GM19397 (cell line): ENCODE measurements around the gene LPAR1.

Experiments used
- ATAC-seq: cut with Tn5 transposase; IDR thresholded peaks from one replicate; pipeline ENCODE4 v1.9.1; 2021; ENCODE audit warnings: mild to moderate bottlenecking, moderate library complexity; ENCODE audit not compliant: unreplicated experiment

The LPAR1 gene

GRCh38 chr9:110967196-110967595 is 71.1 kb downstream of the LPAR1 start:
- ATAC-seq, result no peak

DNA sequence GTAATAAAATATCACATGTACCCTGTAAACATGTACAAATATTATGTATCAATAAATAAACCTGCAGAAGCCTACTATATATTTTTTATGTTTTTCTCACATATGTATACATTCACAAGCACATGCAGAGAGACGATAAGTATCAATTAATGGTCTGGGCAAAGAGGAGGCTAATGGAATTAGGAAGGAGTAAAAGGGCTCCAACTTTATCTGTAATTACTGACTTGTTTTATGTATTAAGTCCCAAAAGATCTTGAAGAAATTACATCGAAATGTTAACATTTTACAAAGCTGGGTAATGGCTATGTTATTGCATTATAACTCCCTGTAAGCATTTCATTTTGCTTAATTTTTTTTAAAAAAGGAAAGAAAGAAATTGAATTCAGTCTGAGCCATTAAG is 78.0 kb downstream of the LPAR1 start:
- ATAC-seq, result no peak

- no peak for ATAC-seq
Observed at GRCh38 chr9:110958847-110959246, 79.4 kb downstream of the LPAR1 start.

DNA sequence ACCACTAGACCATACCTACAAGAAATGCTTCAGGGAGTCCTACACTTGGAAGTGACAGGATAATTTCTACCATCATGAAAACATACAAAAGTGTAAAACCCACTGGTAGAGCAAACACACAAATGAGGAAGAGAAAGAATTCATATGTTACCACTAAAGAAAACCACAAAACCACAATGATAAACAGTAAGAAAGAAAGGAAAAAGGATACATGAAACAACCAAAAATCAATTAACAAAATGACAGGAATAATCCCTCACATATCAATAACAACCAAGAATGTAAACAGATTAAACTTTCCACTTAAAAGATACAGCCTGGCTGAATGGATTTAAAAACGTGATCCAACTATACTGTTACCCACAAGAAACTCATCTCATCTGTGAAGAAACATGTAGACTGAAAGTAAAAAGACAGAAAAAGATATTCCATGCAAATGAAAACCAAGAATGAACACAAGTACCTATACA is 83.4 kb downstream of the LPAR1 start:
- ATAC-seq, result no peak

- no peak for ATAC-seq
Observed at GRCh38 chr9:110952540-110952859, 85.8 kb downstream of the LPAR1 start.

DNA sequence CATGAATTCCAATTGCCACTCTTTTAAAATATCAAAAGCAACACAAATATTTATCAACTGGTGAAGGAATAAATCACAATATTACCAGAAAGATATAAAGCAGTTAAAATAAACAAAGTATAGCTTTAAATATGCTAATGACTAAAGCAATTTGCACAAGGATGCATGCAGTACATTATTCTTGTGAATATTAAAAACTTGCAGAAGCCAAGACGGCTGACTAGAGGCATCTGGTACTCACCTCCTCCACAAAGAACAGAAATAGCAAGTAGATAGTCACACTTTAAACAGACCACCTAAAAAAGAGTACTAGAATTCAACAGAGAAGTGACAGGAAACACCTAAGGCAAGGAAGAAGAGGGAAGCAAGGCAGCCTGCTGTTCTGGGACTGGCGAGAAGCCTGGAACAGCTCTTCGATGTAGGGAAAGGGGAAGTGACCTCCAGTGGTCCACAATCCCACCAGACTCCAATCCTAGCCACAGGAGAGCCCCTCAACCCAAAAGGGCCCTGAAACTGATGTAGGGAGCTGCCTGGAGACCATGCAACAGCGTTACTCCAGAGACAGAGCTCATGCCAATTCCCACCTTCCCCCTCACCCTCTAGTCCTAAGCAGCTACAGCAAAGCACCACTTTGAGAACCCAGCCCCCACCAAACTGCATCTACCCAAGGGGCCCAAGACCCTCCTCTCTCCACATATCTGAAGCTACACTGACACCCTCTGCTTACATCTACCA is 86.3 kb downstream of the LPAR1 start:
- ATAC-seq, result no peak

DNA sequence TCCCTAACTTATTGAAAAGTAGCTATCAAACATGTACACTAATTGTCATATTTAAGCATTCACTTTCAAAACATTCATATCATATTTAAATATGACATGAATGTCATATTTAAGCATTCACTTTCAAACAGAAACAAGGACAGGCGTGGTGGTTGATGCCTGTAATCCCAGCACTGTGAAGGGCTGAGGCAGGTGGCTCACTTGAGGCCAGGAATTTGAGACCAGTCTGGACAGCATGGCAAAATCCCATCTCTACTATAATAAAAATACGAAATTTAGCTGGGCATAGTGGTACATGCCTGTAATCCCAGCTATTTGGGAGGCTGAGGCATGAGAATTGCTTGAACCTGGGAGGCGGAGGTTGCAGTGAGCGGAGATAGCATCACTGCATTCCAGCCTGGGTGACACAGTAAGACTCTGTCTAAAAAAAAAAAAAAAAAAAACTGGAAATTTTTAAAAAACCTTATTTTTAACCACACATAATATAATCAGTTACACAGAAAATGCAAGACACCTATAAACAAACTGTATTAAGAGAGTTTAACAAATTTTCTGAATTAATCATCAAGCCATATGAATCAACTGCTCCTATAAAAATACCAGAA is 88.1 kb downstream of the LPAR1 start:
- ATAC-seq, result no peak

DNA sequence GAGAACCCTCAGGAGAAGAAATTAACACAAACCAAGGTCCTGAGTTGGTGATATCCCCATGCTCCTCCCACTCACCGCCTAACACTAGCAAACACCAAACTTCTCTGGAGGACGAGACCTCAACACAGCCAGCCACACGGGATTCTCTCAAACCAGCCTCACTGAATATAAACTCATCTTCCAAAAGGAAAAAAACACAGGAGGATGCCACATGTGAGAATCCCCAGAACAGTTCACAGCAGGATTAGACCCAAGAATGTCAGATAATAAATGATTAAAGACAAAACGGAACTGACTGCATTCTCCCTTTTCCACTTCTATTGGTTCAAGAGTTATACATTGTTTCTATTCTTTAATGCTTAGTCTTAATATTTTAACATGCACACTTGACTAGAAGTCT is 89.2 kb downstream of the LPAR1 start:
- no peak for ATAC-seq

DNA sequence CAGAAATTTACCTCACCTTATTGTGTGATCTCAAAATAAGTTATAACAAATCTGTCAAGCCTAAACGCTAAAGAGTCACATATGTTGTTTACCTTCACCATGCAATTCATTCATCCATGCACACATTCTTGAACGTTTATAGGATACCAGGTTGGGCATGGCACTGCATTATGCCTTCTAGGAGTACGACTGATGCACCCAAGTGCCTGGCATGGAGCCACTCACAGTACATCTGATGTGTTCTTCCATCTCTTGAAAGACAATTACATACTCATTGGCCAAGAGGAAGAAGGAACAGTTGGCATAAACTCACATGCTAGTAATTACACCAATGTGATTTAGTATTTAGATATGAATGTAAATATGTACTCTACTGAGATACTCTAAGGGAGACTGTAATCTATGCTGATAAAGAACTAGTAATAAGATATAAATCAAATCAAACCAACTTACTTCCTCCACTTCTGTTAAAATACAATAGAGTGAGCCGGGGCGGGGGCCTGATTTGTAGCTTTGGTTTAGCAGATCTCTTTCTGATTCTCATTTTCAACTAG is 90.7 kb downstream of the LPAR1 start:
- ATAC-seq, result no peak

GRCh38 chr9:110942522-110942921 is 95.7 kb downstream of the LPAR1 start:
- no peak for ATAC-seq

GRCh38 chr9:110940951-110941557 is 97.2 kb downstream of the LPAR1 start:
- no peak for ATAC-seq

GRCh38 chr9:110939573-110939972 is 98.7 kb downstream of the LPAR1 start:
- no peak for ATAC-seq

DNA sequence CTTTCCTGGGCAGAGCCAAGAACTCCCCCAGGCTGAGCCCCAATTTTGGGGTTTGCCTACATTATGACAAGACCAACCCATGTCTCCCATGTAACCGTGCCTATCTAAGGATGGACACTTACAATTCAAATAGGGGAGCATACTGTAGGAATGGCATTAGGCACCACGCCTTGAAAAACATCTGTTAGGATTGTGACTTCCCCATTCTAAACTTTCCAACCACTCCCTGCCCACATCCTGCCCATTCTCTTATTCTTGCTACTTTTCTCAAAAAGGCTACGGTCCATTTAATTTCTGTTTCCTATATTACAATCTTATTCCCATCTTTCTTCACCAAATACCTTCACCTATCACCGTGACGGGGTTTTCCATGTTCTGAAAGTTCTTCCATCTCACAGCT is 99.2 kb downstream of the LPAR1 start:
- no peak for ATAC-seq

DNA sequence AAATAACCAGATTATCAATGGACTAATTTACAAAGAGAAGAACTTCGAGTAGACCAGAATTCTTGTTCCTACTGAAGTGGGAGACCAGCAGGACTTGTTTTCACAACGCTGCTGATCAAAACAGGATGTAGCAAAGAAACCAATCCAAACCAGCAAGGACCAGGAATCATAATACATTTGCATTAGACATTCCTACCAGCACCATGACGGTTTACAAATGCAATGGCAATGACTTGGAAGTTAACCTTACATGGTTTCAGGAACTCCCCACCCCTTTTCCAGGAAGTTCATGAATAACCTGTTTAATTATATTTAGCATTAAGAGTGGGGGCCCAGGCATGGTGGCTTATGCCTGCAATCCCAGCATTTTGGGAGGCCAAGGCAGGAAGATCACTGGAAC is 100.0 kb downstream of the LPAR1 start:
- ATAC-seq, result no peak

GRCh38 chr9:110936719-110937452 is 101.4 kb downstream of the LPAR1 start:
- no peak for ATAC-seq

DNA sequence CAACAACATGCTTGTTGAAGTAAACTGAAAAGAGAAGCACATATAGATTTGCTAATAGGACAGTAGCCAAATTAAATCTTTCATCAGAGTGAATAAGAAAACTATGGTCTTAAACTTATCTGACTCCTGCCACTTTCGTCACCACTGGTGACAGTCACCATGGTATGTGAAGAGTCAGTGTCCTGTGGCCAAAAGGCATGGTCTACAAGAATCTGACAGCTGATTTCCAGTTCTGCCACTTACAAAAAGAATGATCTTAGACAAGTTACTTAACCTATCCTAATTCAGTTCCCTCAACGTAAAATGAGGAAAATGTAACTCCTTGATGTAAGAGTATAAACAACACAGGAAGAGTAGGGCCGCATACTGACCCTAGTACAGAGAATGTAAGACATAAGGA is 102.0 kb downstream of the LPAR1 start:
- no peak for ATAC-seq

DNA sequence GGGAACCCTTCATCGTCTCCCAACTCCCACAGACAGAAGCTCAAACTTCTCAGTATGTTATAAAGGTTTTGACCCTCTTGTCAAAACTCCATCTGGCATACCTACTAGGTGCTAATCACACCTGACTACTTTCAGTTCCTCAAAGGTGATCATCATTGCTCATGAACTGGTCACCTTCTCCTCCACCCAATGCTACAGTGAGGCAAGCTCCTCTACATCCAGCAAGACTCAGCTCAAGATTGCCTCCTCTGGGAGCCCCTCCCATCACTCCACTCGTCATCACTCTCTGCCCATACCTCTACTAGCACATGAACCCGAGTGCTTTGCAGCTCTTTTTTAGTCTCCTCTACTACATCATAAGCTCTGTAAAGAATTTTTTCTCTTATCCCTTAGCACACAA is 102.4 kb downstream of the LPAR1 start:
- no peak for ATAC-seq

GRCh38 chr9:110933350-110934001 is 104.8 kb downstream of the LPAR1 start:
- ATAC-seq, result peak; percentile 61

DNA sequence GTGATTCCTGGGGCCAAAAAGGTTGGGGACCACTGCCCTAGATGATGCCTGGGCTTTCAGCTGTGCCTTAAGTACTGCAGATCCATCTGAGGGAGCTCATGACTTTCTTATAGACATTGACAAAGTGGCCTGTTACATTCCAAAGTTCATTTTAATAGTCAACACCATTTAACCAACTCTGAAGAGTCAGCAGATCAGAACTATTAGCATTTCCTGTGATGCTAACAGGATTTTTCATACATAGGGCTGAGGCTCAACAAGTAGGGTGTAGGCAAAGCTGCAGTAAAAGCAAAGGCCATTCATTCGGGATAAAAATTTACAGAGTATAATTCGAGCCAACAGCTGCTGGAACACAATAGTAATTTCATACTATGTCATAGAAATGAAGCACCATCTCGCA is 105.4 kb downstream of the LPAR1 start:
- no peak for ATAC-seq

DNA sequence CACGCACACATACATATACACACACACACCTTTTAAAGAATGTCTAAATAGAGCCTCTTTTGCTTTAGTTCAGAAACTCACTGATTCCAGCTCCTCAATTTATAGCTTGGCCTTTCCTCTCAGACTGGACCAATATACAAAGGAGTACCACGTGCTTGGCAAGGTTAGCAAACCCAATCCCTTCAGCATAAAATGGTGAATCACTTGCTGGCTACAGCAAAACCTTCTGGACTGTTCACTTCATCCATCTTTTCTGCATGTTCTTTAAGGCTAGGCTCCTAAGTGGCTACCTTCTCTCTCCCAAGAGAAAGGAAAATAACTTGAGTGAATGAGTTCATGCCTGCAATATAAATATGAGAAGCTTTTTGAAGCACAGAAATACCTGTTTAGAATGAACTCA is 109.7 kb downstream of the LPAR1 start:
- no peak for ATAC-seq
